Progenitor cell of endocrine pancreas (in vitro differentiated cells): ENCODE results near the gene FOXO4. TPM values are rescaled to one million over a fixed set of nuclear protein-coding genes. Genes with fewer than 3 reads are reported as not detected.
A peak's percentile ranks its signal among the peaks of the same experiment; 100 is the strongest.

ENCODE experiments used
- DNase-seq: peaks from one replicate; pipeline ENCODE4 v3.0.0; 2021; ENCODE audit warnings: low spot score; ENCODE audit not compliant: unreplicated experiment
- H3K27ac Mint-ChIP-seq: 2 replicates; pipeline ENCODE4 v1.8.0; 2021; ENCODE audit warnings: mild to moderate bottlenecking, moderate library complexity, mixed read lengths
- H3K27me3 Mint-ChIP-seq: 2 replicates; pipeline ENCODE4 v1.8.0; 2021; ENCODE audit warnings: mixed read lengths
- H3K36me3 Mint-ChIP-seq: 2 replicates; pipeline ENCODE4 v1.8.0; 2022; ENCODE audit warnings: mixed read lengths; ENCODE audit not compliant: insufficient read depth
- H3K4me1 Mint-ChIP-seq: 2 replicates; pipeline ENCODE4 v1.8.0; 2021; ENCODE audit warnings: low read depth, mixed read lengths
- H3K4me3 Mint-ChIP-seq: 2 replicates; pipeline ENCODE4 v1.8.0; 2021; ENCODE audit warnings: low read depth, mild to moderate bottlenecking, moderate library complexity, mixed read lengths
- H3K9me3 Mint-ChIP-seq: 2 replicates; pipeline ENCODE4 v1.8.0; 2021; ENCODE audit warnings: low read depth, mixed read lengths
- total RNA-seq: library from RNA; stranded (reverse); gene quantifications from 2 replicates; pipeline ENCODE4 v1.2.1, GENCODE V29; 2021
- TF ChIP-seq, protein P1 (sequence below): fragments of 200-600 bp; sonication (generic); IDR thresholded peaks from one replicate; pipeline ENCODE4 v1.5.0; 2021; ENCODE audit warnings: antibody characterized with exemption, mild to moderate bottlenecking; ENCODE audit not compliant: unreplicated experiment

The FOXO4 gene
- total RNA-seq, 1 donor from 2014 or later: 41.0 TPM

DNA sequence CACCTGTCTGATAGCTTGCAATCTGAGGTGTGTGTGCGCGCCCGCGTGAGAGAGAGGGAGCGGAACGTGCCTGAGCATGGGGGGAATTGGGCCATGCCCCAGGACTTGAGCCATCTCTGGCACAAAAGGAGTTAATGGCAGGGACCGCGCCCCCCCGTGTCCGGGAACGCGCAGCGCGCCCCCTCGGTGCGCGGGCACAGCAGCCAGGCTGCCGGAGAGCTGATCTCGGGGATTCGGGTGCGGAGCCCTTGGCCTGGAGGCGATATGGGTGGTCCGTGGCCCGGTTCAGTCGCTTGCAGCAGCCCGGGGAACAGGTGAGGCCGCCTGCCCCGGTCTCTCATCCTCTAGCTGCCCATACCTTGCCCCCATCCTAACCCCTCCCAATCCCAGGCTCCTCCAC is 49.0 kb downstream of the FOXO4 start, which contains the start of gene NLGN3:
Gene NLGN3 (plus strand): TSS at position 191 of the 400 bp plus-strand sequence. CDS start 2,909 bp downstream, outside the sequence.
- Mint-ChIP-seq H3K27ac (peak within 1 kb of the TSS; percentile 0), H3K27me3 (no peaks in the 10 kb centered on the region), H3K4me3 (peak within 1 kb of the TSS; percentile 65), H3K36me3 (peaks cover 1% of the 10 kb centered on the region), H3K4me1 (peaks cover 14% of the 10 kb centered on the region), H3K9me3 (peaks cover 6% of the 10 kb centered on the region)
- DNase-seq: no peak
- TF ChIP-seq, protein P1, sequence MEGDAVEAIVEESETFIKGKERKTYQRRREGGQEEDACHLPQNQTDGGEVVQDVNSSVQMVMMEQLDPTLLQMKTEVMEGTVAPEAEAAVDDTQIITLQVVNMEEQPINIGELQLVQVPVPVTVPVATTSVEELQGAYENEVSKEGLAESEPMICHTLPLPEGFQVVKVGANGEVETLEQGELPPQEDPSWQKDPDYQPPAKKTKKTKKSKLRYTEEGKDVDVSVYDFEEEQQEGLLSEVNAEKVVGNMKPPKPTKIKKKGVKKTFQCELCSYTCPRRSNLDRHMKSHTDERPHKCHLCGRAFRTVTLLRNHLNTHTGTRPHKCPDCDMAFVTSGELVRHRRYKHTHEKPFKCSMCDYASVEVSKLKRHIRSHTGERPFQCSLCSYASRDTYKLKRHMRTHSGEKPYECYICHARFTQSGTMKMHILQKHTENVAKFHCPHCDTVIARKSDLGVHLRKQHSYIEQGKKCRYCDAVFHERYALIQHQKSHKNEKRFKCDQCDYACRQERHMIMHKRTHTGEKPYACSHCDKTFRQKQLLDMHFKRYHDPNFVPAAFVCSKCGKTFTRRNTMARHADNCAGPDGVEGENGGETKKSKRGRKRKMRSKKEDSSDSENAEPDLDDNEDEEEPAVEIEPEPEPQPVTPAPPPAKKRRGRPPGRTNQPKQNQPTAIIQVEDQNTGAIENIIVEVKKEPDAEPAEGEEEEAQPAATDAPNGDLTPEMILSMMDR: no peak

- Mint-ChIP-seq H3K27ac (no peak overlapping the region), H3K27me3 (no peaks in the 10 kb centered on the region), H3K4me1 (peaks cover 14% of the 10 kb centered on the region), H3K9me3 (peaks cover 6% of the 10 kb centered on the region), H3K36me3 (peaks cover 1% of the 10 kb centered on the region), H3K4me3 (no peak overlapping the region)
- TF ChIP-seq, protein P1: no peak
- no peak for DNase-seq
Observed at GRCh38 chrX:71147496-71148277, 52.0 kb downstream of the FOXO4 start.

DNA sequence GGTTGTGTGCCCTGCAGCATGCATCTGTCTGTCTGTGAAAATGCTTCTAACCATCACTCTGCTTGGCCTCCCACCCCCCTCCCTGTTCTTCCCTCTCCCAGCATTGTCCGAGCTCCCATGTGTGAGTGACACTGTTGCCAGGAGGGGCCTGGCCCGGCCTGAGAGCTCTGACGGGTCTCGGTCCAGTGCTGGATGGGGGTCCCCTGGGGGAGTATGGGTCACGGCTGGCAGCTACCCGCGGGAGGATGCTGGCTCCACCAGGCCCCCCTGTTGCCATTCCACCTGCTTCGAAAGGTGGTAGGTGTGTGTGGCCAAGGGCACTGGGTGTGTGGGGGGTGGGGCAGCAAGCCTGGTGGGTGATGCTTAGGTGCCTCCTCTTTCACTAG is 52.6 kb downstream of the FOXO4 start:
- TF ChIP-seq, protein P1: no peak
- Mint-ChIP-seq H3K4me1 (peaks cover 14% of the 10 kb centered on the region), H3K27me3 (no peaks in the 10 kb centered on the region), H3K27ac (no peak overlapping the region), H3K4me3 (no peak overlapping the region), H3K9me3 (peaks cover 6% of the 10 kb centered on the region), H3K36me3 (peaks cover 1% of the 10 kb centered on the region)
- DNase-seq: no peak

- Mint-ChIP-seq H3K27me3 (no peaks in the 10 kb centered on the region), H3K4me1 (peaks cover 2% of the 10 kb centered on the region), H3K36me3 (peaks cover 2% of the 10 kb centered on the region), H3K4me3 (no peak overlapping the region), H3K27ac (no peak overlapping the region), H3K9me3 (peaks cover 9% of the 10 kb centered on the region)
- no peak for DNase-seq
- TF ChIP-seq, protein P1: no peak
Observed at GRCh38 chrX:71151366-71151765, 55.7 kb downstream of the FOXO4 start.

Other genes starting within 250 kb of the FOXO4 start
- gene TEX11, start 187.1 kb upstream of the FOXO4 start, total RNA-seq: 6.5 and 7.2 TPM in 2 replicates
- gene SLC7A3, start 164.8 kb upstream of the FOXO4 start, total RNA-seq: 14.1 and 14.4 TPM in 2 replicates
- gene SNX12, start 27.5 kb upstream of the FOXO4 start, total RNA-seq: 68.9 and 77.0 TPM in 2 replicates
- gene CXorf65, start 10.9 kb downstream of the FOXO4 start, total RNA-seq: not detected in 2 replicates
- gene IL2RG, start 15.7 kb downstream of the FOXO4 start, total RNA-seq: 0.16 and 0.41 TPM in 2 replicates
- 106 and 123 TPM in 2 replicates for gene MED12, start 22.7 kb downstream of the FOXO4 start, total RNA-seq
- 5.9 and 7.8 TPM in 2 replicates for gene NLGN3, start 49.0 kb downstream of the FOXO4 start, total RNA-seq
- gene GJB1, start 127.4 kb downstream of the FOXO4 start, total RNA-seq: 22.2 and 23.6 TPM in 2 replicates
- 88.9 and 92.4 TPM in 2 replicates for gene ZMYM3, start 158.3 kb downstream of the FOXO4 start, total RNA-seq
- 754 and 795 TPM in 2 replicates for gene NONO, start 187.8 kb downstream of the FOXO4 start, total RNA-seq
- gene ITGB1BP2, start 205.9 kb downstream of the FOXO4 start, total RNA-seq: 5.8 and 6.6 TPM in 2 replicates